ENCODE data around the gene DUS1L.

DNA sequence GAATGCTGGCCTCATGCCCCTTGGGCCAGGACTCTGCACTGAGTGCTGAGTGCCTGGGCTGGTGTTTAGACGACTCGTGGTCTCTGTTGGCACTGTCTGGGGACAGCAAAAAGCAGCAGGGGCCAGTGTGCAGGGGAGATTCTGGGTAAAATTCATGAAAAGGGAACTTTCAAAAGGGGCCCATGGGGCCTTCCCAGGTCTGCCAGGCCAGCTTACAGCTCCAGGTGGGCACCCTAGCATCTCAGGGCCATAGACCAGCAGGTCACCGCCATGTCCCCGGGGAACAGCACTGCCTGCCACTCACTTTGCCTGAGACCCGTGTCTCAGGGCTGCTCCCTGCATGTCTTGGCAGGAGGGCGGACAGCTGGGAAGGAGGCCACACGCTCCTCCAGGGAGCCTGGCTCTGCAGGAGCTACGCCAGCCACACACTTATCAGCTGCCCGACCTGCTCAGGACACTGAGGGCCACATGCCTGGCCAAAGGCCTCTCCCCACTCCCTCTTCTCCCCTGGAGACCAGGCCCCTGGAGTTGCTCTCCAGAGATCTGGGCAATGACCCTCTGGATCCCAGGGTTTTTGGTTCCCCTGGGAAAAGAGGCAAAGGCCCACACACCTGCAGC, 41.2 kb upstream of the DUS1L start:
- TF ChIP-seq, protein P1, sequence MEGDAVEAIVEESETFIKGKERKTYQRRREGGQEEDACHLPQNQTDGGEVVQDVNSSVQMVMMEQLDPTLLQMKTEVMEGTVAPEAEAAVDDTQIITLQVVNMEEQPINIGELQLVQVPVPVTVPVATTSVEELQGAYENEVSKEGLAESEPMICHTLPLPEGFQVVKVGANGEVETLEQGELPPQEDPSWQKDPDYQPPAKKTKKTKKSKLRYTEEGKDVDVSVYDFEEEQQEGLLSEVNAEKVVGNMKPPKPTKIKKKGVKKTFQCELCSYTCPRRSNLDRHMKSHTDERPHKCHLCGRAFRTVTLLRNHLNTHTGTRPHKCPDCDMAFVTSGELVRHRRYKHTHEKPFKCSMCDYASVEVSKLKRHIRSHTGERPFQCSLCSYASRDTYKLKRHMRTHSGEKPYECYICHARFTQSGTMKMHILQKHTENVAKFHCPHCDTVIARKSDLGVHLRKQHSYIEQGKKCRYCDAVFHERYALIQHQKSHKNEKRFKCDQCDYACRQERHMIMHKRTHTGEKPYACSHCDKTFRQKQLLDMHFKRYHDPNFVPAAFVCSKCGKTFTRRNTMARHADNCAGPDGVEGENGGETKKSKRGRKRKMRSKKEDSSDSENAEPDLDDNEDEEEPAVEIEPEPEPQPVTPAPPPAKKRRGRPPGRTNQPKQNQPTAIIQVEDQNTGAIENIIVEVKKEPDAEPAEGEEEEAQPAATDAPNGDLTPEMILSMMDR (conservative IDR thresholded peaks at IDR 0.05; ENCODE audit: low read depth in 2 of 2): no peak
- TF ChIP-seq EZH2 (IDR thresholded peaks at IDR 0.05; ENCODE audit: low read depth, unreplicated experiment) (no peak), STAT1 (IDR thresholded peaks at IDR 0.05; ENCODE audit: unreplicated experiment) (no peak)

Data from GM23338 (cell line).